Thoracic aorta (tissue), 2 donors: ENCODE data around the gene ARRB2. TPM values are rescaled to one million over a fixed set of nuclear protein-coding genes. Genes with fewer than 3 reads are reported as not detected.

ENCODE experiments used
- ATAC-seq: fragments of 150-250 bp; one replicate; pipeline ENCODE4 v1.8.0; 2017; ENCODE audit warnings: low read depth; ENCODE audit not compliant: insufficient number of reproducible peaks, low FRiP score
- DNase-seq: peaks from one replicate; pipeline ENCODE4 v3.0.0-alpha.2; 2020; ENCODE audit warnings: low spot score
- H3K27ac ChIP-seq, 2 donors: fragments of 200-600 bp; sonication (generic); 1 replicate in 1 of 2; 2 replicates in 1 of 2; pipeline ENCODE4 v1.5.1; 2016; ENCODE audit warnings: mild to moderate bottlenecking in 2 of 2, moderate library complexity in 2 of 2
- H3K27me3 ChIP-seq: fragments of 200-600 bp; sonication (generic); replicated peaks from 2 replicates; pipeline ENCODE4 v1.6.0; 2016; ENCODE audit warnings: mild to moderate bottlenecking; ENCODE audit not compliant: insufficient read depth
- H3K36me3 ChIP-seq: fragments of 200-600 bp; sonication (generic); one replicate; pipeline ENCODE4 v1.5.1; 2016
- H3K4me1 ChIP-seq, 2 donors: fragments of 200-600 bp; sonication (generic); 1 replicate in 1 of 2; 2 replicates in 1 of 2; pipeline versions ENCODE4 v1.5.1 to v1.6.0; 2016; ENCODE audit warnings: low read depth in 2 of 2, mild to moderate bottlenecking in 1 of 2; ENCODE audit not compliant: control insufficient read depth in 1 of 2
- H3K4me3 ChIP-seq: fragments of 200-600 bp; sonication (generic); 2 replicates; pipeline ENCODE4 v1.5.1; 2016; ENCODE audit warnings: mild to moderate bottlenecking
- H3K9me3 ChIP-seq: fragments of 200-600 bp; sonication (generic); 2 replicates; pipeline ENCODE4 v1.5.1; 2016
- total RNA-seq, 2 donors: library from RNA; depleted of rRNA; stranded (reverse); fragments of >200 nt; gene quantifications; one replicate each; pipeline versions ENCODE4 v1.1.0 to v1.2.3, GENCODE V29; 2016
- TF ChIP-seq, protein P1 (sequence below): fragments of 200-600 bp; sonication (generic); IDR thresholded peaks from one replicate; pipeline ENCODE4 v1.5.1; 2019; ENCODE audit warnings: antibody characterized with exemption

Gene ARRB2
- total RNA-seq, 2 donors from 2014 or later, result 64.5 to 66.3 TPM

DNA sequence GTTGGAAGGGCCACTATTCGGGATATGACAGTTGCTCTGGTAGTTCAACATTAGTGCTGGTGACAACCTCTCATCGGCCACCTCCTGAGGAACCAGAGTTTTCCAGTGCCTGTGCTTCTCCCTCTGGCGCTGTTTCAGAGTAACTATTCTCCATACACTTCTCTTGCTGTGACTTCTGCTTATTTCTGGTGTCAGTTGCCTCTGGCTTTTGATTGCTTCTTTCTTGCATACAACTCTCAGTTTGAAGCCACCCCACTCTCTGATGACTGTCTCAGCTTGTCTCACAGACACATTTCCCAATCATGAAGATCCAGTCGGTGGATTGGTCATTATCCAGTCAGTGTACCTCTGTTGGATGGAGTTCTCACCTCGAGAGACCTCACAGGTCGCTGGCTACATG is 57.9 kb downstream of the ARRB2 start:
- Histone ChIP-seq H3K36me3 (no peaks in the 10 kb centered on the region), H3K4me3 (no peak overlapping the region), H3K4me1 (no peaks in the 10 kb centered on the region), H3K9me3 (no peaks in the 10 kb centered on the region), H3K27ac (no peak overlapping the region), H3K27me3 (no peaks in the 10 kb centered on the region)
- TF ChIP-seq, protein P1, sequence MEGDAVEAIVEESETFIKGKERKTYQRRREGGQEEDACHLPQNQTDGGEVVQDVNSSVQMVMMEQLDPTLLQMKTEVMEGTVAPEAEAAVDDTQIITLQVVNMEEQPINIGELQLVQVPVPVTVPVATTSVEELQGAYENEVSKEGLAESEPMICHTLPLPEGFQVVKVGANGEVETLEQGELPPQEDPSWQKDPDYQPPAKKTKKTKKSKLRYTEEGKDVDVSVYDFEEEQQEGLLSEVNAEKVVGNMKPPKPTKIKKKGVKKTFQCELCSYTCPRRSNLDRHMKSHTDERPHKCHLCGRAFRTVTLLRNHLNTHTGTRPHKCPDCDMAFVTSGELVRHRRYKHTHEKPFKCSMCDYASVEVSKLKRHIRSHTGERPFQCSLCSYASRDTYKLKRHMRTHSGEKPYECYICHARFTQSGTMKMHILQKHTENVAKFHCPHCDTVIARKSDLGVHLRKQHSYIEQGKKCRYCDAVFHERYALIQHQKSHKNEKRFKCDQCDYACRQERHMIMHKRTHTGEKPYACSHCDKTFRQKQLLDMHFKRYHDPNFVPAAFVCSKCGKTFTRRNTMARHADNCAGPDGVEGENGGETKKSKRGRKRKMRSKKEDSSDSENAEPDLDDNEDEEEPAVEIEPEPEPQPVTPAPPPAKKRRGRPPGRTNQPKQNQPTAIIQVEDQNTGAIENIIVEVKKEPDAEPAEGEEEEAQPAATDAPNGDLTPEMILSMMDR, result no peak
- DNase-seq (no peak), ATAC-seq (no peak)

DNA sequence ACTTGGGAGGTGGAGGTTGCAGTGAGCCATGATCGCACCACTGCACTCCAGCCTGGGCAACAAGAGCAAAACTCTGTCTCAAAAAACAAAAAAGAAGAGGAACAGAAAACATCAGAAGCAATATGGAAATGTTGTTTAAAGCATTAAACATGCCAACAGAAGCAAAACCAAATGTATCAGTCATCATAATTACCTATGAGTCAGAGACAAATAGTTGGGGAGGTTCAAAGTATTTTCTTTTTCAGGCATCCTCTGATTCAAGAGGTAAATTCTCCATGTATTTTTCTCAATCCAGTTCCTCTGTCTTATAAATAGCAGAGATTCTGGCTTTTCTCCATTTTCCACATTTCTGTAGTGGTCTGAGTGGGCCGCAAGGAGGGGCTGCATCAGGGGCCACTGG is 59.2 kb downstream of the ARRB2 start:
- Histone ChIP-seq H3K4me3 (no peak overlapping the region), H3K36me3 (no peaks in the 10 kb centered on the region), H3K4me1 (no peaks in the 10 kb centered on the region), H3K27me3 (no peaks in the 10 kb centered on the region), H3K27ac (no peak overlapping the region), H3K9me3 (no peaks in the 10 kb centered on the region)
- ATAC-seq, result no peak
- no peak for DNase-seq
- TF ChIP-seq, protein P1, result no peak

Other genes starting within 250 kb of the ARRB2 start
- 10 to 100 TPM in 1 of 2 donors, 1 to 10 TPM in 1; 9.1 to 23.9 TPM for gene SPNS2, start 211.8 kb upstream of the ARRB2 start, total RNA-seq
- gene MYBBP1A, start 155.2 kb upstream of the ARRB2 start, total RNA-seq, result 10 to 100 TPM; 47.4 to 92.6 TPM
- not detected for gene GGT6, start 150.1 kb upstream of the ARRB2 start, total RNA-seq
- 1 to 10 TPM; 2.6 to 2.8 TPM for gene SMTNL2, start 126.1 kb upstream of the ARRB2 start, total RNA-seq
- gene ALOX15, start 69.0 kb upstream of the ARRB2 start, total RNA-seq, result not detected
- 10 to 100 TPM; 21.1 to 71.2 TPM for gene PELP1, start 6.5 kb upstream of the ARRB2 start, total RNA-seq
- gene MED11, start 20.8 kb downstream of the ARRB2 start, total RNA-seq, result 10 to 100 TPM; 18.8 to 21.9 TPM
- 1 to 10 TPM; 2.5 to 5.8 TPM for gene ZMYND15, start 29.2 kb downstream of the ARRB2 start, total RNA-seq
- gene CXCL16, start 29.3 kb downstream of the ARRB2 start, total RNA-seq, result 10 to 100 TPM; 27.6 to 41.7 TPM
- gene TM4SF5, start 61.3 kb downstream of the ARRB2 start, total RNA-seq, result not detected
- gene VMO1, start 75.7 kb downstream of the ARRB2 start, total RNA-seq, result 1 to 10 TPM; 5.9 to 8.3 TPM
- gene GLTPD2, start 78.3 kb downstream of the ARRB2 start, total RNA-seq, result not detected
- gene PSMB6, start 85.5 kb downstream of the ARRB2 start, total RNA-seq, result 100 to 1,000 TPM in 1 of 2 donors, 10 to 100 TPM in 1; 70.0 to 160 TPM
- gene PLD2, start 96.5 kb downstream of the ARRB2 start, total RNA-seq, result 10 to 100 TPM; 38.3 to 75.3 TPM
- 10 to 100 TPM; 44.0 to 45.0 TPM for gene MINK1, start 122.7 kb downstream of the ARRB2 start, total RNA-seq
- gene C17orf107, start 188.9 kb downstream of the ARRB2 start, total RNA-seq, result 1 to 10 TPM; 1.9 to 5.6 TPM
- 1 to 10 TPM in 1 of 2 donors, not detected in 1; 4.1 TPM for gene CHRNE, start 192.5 kb downstream of the ARRB2 start, total RNA-seq
- not detected for gene GP1BA, start 221.6 kb downstream of the ARRB2 start, total RNA-seq
- 10 to 100 TPM; 27.0 to 39.7 TPM for gene SLC25A11, start 229.4 kb downstream of the ARRB2 start, total RNA-seq
- 10 to 100 TPM; 32.4 to 38.3 TPM for gene RNF167, start 229.6 kb downstream of the ARRB2 start, total RNA-seq
- gene PFN1, start 237.9 kb downstream of the ARRB2 start, total RNA-seq, result 1,000 to 10,000 TPM in 1 of 2 donors, 100 to 1,000 TPM in 1; 806 to 1,230 TPM
- 1 to 10 TPM; 2.5 to 2.7 TPM for gene ENO3, start 240.5 kb downstream of the ARRB2 start, total RNA-seq